HK-2 (cell line): Measurements from ENCODE around the gene NPW.
"Not testable (repeated sequence)": the region's sequence is repeated elsewhere in the genome, so short reads cannot be mapped to it uniquely, and the experiment has no call there.

Experiments used
- DNase-seq: peaks from one replicate; pipeline ENCODE4 v3.0.0-alpha.2; 2018; ENCODE audit not compliant: unreplicated experiment

Gene NPW

GRCh38 chr16:2019921-2020831 lies 591 bp downstream of the NPW start:
- no peak for DNase-seq

- peak; percentile 74 for DNase-seq
Observed at GRCh38 chr16:2022723-2023091, 3.1 kb downstream of the NPW start.

- peak; percentile 91 for DNase-seq
Observed at GRCh38 chr16:2023092-2024031, 3.8 kb downstream of the NPW start.

- no peak for DNase-seq
Observed at GRCh38 chr16:2024032-2024420, 4.4 kb downstream of the NPW start.

GRCh38 chr16:2025251-2025650 lies 5.7 kb downstream of the NPW start:
- DNase-seq: no peak

GRCh38 chr16:2025878-2026460 lies 6.4 kb downstream of the NPW start:
- DNase-seq: no peak

GRCh38 chr16:2026461-2027023 lies 7.0 kb downstream of the NPW start, which contains the start of gene NHERF2:
Gene NHERF2 (plus strand): TSS chr16:2026902. CDS start chr16:2027006, 104 bp downstream.
- peak; percentile 34 for DNase-seq

- peak; percentile 35 for DNase-seq
Observed at GRCh38 chr16:2027024-2028010, 7.7 kb downstream of the NPW start.

GRCh38 chr16:2028146-2028545 lies 8.6 kb downstream of the NPW start:
- no peak for DNase-seq

- DNase-seq: no peak
Observed at GRCh38 chr16:2028620-2029220, 9.1 kb downstream of the NPW start.

- no peak for DNase-seq
Observed at GRCh38 chr16:2029350-2029749, 9.8 kb downstream of the NPW start.

GRCh38 chr16:2030036-2030435 lies 10.5 kb downstream of the NPW start:
- DNase-seq: no peak

- DNase-seq: no peak
Observed at GRCh38 chr16:2031081-2031577, 11.5 kb downstream of the NPW start.

- no peak for DNase-seq
Observed at GRCh38 chr16:2032285-2033056, 12.9 kb downstream of the NPW start.

- DNase-seq: no peak
Observed at GRCh38 chr16:2033057-2033908, 13.7 kb downstream of the NPW start.

- not testable (repeated sequence) for DNase-seq
Observed at GRCh38 chr16:2033909-2034695, 14.5 kb downstream of the NPW start.

- DNase-seq: no peak
Observed at GRCh38 chr16:2034696-2035430, 15.3 kb downstream of the NPW start.
